Activated CD8-positive, alpha-beta memory T cell treated with anti-CD3 and anti-CD28 coated beads, Interleukin-2, amount 50 U/mL, for 24 hours (primary cell): ENCODE measurements around the gene EMILIN2.

ENCODE experiments used
- DNase-seq: peaks from one replicate; pipeline ENCODE4 v3.0.0-alpha.2; 2020; ENCODE audit errors: extremely low read depth

Gene EMILIN2

DNA sequence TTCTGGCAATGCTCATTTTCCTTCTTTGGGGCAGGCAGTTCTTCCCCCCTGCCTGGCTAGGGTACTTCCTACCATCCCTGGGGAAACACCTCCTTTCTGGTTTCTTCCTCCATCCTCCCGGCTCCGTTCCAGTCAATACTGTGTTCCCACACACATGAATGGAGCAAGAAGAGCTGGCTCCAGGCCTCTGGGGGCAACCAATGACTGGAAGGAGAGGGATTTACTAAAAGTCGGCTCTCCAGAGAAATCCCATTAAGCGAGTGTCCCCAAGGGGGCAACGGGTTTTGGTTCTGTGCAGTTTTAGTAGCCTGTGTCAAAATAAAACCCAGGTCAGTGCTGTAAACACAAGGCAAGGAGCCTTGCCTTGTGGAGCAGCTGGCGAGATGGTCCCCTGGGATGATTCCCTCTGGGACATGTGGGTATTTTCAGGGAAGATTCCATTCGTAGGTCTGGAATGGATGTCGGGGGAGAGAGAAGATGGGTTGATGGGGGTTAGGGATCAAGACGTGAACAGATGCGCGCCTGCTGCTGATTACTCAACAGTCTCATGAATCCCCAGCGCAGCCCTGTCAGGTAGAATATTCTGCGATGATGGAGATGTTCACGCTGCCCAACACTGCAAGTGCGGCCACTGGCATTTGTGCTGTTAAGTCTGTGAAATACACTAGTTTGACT lies 32.0 kb downstream of the EMILIN2 start:
- DNase-seq, result no peak

- no peak for DNase-seq
These were observed 33.1 kb downstream of the EMILIN2 start for GRCh38 chr18:2879889-2880288.

- DNase-seq, result no peak
These were observed 33.7 kb downstream of the EMILIN2 start for GRCh38 chr18:2880473-2880872.

GRCh38 chr18:2881088-2881839 lies 34.5 kb downstream of the EMILIN2 start:
- DNase-seq, result no peak

GRCh38 chr18:2881840-2882195 lies 35.0 kb downstream of the EMILIN2 start:
- no peak for DNase-seq

GRCh38 chr18:2882201-2882600 lies 35.4 kb downstream of the EMILIN2 start:
- DNase-seq, result no peak

- no peak for DNase-seq
These were observed 36.4 kb downstream of the EMILIN2 start for GRCh38 chr18:2883076-2883735.

DNA sequence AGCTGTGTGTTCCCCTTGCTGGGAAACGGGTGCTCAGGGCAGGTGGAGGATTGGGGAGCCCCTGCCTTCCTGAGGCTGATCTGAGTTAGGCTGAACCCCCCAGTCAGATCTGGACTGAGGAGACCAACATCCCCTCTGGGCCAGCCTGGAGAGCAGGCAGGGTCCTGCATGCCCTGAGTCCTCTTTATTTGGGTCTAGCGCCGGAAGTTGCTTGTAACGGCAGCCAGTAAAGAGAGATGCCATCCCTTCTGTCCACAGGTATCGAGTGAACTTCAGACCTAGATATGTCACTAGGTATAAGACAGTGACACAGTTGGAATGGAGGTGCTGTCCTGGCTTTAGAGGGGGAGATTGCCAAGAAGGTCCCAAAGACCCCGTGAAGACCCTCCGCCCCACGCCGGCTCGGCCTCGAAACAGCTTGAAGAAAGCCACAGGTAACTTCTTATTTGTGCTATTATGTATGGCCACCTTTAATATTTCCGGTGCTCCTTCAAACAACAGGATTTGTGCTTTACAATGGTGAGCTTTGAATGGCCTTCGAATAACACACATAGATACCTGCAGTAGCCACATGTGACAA lies 38.0 kb downstream of the EMILIN2 start:
- no peak for DNase-seq

DNA sequence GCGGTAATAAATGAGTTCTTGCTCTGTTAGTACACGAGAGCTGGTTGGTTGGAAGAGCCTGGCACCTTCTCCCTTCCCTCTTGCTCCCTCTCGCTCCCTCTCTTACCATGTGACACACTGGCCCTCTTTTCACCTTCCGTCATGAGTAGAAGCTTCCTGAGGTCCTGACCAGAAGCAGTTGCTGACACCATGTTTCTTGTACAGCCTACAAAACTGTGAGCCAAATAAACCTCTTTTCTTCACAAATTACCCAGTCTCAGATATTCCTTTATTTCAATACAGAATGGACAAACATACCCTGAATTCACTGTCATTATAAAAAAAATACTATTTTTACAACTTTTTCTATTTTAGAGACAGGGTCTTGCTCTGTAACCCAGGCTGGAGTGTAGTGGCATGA lies 40.7 kb downstream of the EMILIN2 start:
- DNase-seq, result no peak

- no peak for DNase-seq
These were observed 43.0 kb downstream of the EMILIN2 start for GRCh38 chr18:2889761-2890192.

- no peak for DNase-seq
These were observed 43.8 kb downstream of the EMILIN2 start for GRCh38 chr18:2890606-2891005.

DNA sequence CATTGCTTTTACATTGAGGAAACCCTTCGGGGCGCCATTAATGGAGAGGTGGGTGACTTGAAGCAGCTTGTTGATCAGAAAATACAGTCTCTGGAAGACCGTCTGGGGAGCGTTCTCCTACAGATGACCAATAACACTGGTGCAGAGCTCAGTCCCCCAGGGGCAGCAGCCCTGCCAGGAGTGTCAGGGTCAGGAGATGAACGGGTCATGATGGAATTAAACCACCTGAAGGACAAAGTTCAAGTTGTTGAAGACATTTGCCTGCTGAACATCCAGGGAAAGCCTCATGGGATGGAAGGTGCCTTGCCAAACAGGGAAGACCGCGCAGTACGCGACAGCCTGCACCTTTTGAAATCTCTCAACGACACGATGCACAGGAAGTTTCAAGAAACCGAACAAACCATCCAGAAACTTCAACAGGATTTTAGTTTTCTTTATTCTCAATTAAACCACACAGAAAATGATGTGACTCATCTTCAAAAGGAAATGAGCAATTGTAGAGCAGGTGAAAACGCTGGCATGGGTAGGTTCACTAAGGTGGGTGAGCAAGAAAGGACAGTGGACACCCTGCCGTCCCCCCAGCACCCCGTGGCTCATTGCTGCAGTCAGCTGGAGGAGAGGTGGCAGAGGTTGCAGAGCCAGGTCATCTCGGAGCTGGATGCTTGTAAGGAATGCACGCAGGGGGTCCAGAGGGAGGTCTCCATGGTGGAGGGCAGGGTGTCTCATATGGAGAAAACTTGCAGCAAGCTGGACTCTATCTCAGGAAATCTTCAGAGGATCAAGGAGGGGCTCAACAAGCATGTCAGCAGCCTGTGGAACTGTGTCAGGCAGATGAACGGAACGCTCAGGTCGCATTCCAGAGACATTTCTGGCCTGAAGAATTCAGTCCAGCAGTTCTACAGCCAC lies 45.0 kb downstream of the EMILIN2 start:
- no peak for DNase-seq

DNA sequence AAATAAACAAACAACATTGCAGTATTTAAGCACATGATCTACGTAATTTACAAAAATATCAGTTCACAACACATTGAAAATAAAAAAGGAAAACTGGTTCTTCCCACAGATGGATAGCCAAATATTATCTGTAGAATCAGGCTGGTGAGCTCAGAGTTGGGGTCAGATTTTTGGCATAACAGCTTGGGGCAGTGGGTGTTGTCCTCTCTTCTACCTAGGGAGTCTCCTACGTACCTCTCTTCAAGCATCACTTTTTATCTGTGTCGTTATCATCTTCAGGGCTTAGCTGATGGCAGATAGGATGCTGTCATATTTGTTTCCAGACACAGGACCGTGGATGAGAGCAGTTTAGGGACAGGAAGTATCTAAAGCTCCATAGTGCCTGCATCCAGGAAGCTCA lies 46.2 kb downstream of the EMILIN2 start:
- DNase-seq, result no peak

DNA sequence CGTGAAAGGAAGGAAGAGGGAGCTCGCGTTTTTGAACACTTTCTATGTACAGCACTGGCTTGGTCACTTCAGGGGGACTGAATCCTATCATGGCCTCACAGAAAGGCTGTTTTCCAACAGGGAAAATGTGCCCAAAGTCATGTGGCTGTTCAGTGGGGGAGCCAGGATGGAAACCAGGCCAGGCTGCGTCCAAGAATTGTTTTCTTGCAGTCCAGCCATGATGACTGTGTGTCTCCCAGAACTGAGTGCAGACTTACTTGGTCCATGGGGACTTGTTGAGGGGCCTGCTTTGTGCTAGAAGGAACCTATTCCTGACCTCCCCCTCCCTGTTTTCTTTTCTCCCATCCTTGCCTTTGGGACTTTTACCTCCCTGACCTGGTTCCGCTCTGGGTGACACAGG lies 46.9 kb downstream of the EMILIN2 start:
- no peak for DNase-seq

- no peak for DNase-seq
These were observed 47.5 kb downstream of the EMILIN2 start for GRCh38 chr18:2894131-2894840.

DNA sequence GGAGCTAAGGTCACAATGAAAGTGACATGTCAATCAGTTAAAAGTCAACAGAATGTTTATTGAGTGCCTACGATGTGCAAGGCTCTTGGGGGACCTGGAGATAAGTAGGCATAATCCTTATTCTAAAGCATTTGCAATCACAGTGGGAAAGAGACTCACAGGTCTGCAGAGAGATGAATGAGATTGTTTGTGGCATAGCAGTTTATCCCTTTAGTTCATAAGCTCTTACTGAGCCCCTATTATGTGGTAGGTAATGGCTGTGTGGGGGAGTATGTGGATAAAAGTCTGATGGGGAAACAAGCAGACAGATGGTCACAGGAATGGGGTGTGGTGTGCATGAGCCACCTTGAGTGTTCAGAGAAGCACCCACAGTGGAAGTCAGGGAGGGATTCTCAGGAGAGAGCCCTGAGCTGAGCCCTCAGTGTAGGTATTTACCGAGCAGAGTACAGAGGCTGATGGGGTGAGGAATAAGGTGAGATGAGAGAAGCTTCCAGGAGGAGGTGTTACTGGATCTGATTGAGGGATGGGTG lies 48.1 kb downstream of the EMILIN2 start:
- DNase-seq, result no peak

GRCh38 chr18:2895391-2895790 lies 48.6 kb downstream of the EMILIN2 start:
- no peak for DNase-seq

DNA sequence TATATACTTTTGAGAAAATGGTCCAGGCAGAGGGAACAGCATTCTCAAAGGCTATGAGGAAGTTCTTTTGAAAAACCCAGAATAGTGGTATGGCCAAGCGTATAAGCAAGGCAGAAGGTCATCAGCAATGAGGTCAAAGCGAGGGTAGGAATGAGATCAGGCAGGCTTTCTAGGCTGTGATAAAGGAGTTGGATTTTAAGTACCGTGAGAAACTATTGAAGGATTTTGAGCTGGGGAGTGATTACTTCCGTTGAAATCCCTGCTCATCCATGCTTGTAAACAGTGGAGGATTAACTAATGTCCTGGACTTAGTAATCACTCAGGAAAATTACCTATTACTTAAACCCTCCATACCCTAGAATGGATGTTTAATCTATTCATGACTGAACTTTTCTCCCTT lies 50.2 kb downstream of the EMILIN2 start:
- DNase-seq, result no peak

DNA sequence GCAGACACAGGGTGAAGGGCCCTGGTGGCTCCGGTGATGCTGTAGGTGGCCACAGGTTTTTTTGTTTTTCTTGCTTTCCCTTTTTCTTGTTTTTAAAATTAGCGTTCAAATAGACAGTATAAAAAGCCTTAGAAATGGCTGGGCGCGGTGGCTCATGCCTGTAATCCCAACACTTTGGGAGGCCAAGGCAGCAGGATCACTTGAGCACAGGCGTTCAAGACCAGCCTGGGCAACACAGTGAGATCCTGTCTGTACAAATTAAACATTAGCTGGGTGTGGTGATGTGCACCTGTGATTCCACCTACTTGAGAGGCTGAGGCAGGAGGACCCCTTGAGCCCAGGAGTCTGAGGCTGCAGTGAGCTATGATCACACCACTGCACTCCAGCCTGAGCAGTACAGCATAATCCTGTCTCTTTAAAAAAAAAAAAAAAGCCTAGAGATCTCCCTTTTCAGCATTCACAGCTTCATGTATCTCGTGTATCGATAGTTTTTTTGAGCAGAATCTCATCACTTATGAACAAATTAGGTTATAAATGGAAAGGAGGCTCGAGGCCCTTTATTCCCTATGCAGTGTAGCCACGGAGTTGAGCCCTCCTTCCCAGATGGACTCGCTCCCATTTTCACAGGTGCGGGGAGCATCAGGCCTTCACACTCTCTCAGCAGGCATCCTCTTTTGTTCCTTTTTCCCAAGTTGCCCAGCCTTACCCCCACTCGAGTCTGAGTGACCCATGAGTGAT lies 50.8 kb downstream of the EMILIN2 start:
- DNase-seq, result no peak

GRCh38 chr18:2898186-2898640 lies 51.4 kb downstream of the EMILIN2 start:
- no peak for DNase-seq
